KBM-7 (cell line): Measurements from ENCODE around the gene LRRC31.

ENCODE experiments used
- DNase-seq: peaks from one replicate; pipeline ENCODE4 v3.0.0-alpha.2; 2015
- in situ Hi-C: fragments of 300-500 bp; cut with MboI; formaldehyde crosslinking; loops from 2 replicates; pipeline ENCODE4 v1.14.3; 2020; ENCODE audit warnings: low sequenced_read_pairs, low pct_unique_long_range_greater_than_20kb, mixed read lengths

LRRC31 gene

DNA sequence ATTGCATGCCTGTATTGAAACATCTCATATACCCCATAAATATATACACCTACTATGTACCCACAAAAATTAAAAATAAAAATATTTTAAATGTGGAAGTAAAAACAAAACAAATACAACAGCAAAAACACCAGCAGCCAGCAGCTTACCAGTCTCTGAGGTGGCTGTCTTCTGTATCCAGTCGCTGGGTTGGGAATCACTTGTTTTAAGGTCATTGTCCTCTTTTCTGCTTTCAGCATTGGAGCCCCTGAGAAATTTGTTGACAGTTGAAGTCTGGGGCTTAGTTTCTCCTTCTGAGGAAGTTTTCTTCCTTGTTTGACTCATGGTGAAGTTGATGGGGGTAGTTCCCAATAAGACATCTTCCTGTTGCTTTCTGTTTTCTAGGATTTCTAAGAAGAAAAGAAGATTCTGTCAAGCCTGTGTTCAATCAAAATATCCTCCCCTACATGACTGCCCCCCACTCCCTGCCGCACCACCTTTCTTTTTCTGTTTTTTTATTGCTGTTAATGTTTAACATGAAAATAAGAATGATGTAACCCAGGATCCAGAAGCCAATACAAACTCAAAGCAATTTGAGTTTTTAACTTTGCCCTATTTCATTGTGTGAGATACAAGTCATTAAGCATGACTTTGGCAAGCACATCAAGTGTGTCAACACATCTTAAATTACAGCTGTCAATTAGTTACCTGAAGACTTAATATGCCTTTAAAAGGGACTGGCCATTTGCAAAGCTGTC lies at the start of gene LRRC31:
TSS of gene LRRC31 (minus strand) at position 452 of the 737 bp plus-strand sequence. CDS start at position 324, 128 bp downstream.
- no peak for DNase-seq
- in situ Hi-C loops, result no loop called here

DNA sequence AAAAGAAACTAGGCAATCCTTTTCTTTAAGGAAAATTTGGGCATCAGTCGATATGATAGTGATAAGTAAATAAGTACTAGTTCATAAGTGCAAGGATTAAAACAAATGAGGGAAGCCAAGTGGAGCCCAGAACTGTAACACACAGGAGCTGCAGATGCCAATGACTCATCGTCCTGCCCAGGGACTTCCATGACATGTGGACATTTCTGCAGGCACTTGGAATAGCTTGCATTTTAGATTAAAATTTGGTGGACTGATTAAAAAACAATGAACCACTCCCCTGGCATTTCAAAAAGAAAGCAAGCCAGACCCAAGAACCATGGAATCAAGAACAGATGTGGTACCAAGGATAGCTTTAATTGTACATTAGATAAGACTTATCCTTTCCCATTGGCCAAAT lies 44.6 kb upstream of the LRRC31 start:
- DNase-seq, result no peak
- in situ Hi-C loops, result no loop called here

- in situ Hi-C loops, result no loop called here
- no peak for DNase-seq
Measured at GRCh38 chr3:169913323-169913722, 43.6 kb upstream of the LRRC31 start.

GRCh38 chr3:169911272-169911671 lies 41.5 kb upstream of the LRRC31 start, which contains the start of gene SAMD7:
SAMD7 (plus strand) TSS chr3:169911572; CDS start chr3:169919499, 7,927 bp downstream.
- in situ Hi-C loops, result no loop called here
- DNase-seq, result no peak

GRCh38 chr3:169907944-169908343 lies 38.2 kb upstream of the LRRC31 start:
- in situ Hi-C loops, result no loop called here

GRCh38 chr3:169907476-169907875 lies 37.7 kb upstream of the LRRC31 start:
- no peak for DNase-seq
- in situ Hi-C loops, result no loop called here

More at GRCh38 chr3:169907944-169908343, 38.2 kb upstream of the LRRC31 start:
- no peak for DNase-seq

DNA sequence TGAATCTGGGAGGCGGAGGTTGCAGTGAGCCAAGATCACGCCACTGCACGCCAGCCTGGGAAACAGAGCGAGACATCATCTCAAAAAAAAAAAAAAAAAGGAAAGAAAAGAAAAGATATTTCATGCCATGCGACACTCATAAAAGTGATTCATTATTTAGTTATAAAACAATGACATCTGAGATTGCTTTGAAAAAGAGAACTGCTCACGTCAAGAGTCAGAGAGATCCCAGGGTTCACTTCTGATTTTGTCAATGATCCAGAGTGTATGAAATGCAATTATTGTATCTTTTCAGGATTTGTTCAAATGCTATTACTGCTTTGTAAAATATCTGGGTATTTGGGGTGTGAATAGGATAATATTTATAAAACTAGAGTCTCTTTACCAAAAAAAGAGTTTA lies 35.7 kb upstream of the LRRC31 start:
- no peak for DNase-seq
- in situ Hi-C loops, result no loop called here

DNA sequence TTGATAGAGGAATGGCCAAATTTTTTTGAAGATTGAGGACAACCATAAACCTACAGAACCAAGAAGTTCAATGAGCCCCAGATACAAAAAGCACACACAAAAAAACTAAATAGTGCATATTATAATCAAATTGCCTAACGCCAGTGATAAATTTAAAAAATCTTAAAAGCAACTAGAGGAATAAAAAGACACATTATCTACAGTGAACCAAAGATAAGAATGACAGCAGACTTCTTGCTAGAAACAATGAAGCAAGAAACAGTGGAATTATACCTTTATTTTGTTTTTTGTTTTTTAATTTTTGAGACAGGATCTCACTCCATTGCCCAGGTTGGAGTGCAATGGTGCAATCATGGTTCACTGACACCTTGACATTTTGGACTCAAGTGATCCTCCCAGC lies 31.7 kb upstream of the LRRC31 start:
- DNase-seq, result peak; percentile 7
- in situ Hi-C loops, result no loop called here

- in situ Hi-C loops, result no loop called here
- DNase-seq, result no peak
Measured at GRCh38 chr3:169897284-169897683, 27.5 kb upstream of the LRRC31 start.

DNA sequence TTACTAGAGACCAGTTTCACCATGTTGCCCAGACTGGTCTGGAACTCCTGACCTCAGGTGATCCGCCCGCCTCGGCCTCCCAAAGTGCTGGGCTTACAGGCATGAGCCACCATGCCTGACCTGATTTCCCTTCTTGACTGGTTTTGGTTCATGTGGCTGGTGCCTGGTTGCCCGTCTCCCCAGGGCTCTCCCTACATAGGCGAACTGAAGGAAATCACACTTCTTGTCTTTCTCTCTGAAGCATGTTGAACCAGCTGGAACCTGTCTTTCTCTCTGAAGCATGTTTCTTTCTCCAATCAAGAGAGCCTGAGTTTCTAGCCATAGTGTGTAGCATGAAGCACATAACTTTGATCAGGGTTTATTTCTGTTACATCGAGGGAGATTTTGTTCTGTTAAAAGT lies 25.3 kb upstream of the LRRC31 start:
- in situ Hi-C loops, result no loop called here

GRCh38 chr3:169894110-169894509 lies 24.4 kb upstream of the LRRC31 start:
- DNase-seq, result no peak
- in situ Hi-C loops, result no loop called here

More for the DNA sequence above, 25.3 kb upstream of the LRRC31 start:
- DNase-seq, result no peak

DNA sequence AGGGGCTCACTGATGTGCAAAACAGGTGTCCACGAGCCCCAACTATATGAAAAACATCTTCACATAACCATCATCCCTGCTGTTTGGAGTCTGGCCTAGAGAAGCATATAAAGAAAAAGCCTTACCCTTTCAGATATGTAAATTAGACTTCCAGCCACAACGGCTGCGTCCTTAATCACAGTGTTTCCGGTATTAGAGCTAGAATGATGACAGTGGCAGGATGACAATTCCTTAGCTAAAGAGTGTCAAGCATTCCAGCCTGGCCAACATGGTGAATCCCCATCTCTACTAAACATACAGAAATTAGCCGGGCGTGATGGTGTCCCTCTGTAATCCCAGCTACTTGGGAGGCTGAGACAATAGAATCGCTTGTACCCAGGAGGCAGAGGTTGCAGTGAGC lies 22.2 kb upstream of the LRRC31 start:
- in situ Hi-C loops, result no loop called here
- no peak for DNase-seq

DNA sequence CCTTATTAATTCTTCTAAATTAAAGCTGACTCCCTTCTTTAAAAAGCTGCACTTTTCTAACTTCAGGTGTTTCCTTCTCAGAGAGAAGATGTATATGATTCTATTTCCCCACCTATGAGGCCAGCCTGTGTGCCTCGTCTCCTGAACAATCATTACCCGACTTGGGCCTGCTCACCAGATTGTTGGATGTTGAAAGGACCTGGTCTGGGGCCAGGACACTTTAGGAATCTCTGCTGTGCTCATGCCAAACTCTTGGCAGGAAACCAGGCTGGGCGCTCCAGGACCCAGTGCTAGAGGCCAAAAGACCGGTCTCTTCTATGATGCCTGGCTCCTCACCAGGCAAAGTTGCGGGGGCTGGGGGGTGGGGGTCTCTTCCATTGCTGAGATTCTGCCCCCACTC lies 16.9 kb upstream of the LRRC31 start:
- in situ Hi-C loops, result no loop called here
- DNase-seq, result no peak

DNA sequence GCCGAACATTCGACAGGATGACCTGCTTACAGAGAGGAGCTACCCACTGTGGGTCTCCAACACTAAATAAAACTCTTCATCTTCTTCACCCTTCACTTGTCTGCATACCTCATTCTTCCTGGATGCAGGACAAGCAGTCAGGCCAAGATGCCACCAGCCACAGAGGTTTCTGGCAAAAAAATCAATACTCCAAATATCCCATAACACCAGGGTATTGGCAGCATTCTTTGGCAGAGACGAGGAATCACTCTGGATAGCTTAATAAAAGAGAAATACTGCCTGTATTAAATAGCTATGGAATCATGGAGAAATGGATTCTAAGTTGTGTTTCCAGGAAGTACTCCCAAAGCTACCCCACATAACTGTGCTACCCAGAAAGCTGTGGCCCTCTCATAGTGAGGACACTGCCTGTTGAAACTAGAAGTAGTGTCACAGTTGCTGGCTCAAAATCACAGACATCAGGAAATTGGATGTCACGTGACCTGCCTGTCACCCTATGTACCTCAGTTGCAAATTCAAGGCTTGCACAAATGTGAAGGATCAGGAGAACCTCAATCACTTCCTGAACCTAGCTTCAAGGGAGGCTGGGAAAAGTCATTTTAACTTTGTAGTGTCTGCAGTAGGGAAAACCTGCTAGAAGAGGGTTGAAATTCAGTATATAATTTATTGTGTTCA lies 11.0 kb upstream of the LRRC31 start:
- in situ Hi-C loops, result no loop called here
- no peak for DNase-seq

DNA sequence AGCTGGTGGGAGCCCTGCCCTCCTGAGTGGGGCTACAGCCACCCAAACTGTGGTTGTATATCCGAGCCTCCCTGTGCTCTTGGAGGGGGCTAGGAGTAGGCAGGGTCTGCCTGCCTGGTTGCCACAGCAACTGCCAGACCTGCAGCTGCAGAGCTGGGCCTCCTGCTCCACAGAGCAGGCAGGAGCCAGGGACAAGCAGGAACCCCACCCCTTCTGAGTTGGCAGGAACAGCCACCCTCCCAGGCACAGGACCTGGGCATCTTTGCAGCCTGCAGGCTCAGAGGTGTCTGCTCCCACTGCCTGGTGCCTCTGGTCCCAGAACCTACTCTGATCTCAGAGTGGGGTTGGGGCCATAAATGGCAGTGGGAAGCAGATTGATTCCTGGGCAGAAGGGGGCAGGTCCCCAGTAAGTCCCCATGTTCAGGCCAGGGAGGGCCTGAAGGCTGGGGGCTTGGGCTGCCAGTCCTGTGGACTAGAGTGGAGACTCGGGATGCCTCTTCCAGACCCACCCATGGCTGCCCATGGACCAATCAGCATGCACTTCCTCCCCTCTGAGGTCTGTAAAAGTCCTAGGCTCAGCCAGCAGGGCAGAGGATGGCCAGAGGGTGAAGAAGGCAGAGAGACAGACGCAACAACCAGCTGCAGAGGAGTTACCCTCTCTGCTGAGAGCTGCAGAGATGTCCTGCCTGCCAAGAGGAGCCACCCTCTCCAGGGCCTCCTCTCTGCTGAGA lies 10.3 kb upstream of the LRRC31 start:
- in situ Hi-C loops, result no loop called here
- no peak for DNase-seq

DNA sequence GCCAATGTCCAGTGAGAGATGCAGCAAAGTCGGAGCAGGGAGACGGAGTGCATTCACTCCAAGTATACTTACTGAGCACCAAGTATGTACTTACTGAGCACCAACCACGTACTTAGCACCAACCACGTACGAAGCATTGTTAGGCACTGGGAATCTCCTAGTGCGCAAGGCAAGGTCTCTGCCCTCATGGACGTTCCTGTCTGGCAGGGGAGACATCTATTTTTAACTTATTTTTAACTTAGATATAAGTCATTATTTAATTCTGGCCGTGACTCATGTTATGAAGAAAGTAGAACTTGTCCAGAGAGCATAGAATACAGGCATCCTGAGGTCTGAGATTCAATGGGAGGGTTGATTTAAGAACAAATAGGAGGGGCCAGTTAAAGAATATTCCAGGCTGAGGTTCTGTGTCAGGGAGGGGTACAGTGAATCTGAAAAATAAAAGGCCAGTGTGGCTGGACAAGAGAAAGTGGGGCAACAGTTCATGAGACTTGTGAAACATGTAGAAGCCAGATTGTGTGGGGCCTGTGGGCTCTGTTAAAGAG lies 9.3 kb upstream of the LRRC31 start:
- DNase-seq, result no peak
- in situ Hi-C loops, result no loop called here

GRCh38 chr3:169871129-169871886 lies 1.6 kb upstream of the LRRC31 start:
- in situ Hi-C loops, result no loop called here
- DNase-seq, result no peak

DNA sequence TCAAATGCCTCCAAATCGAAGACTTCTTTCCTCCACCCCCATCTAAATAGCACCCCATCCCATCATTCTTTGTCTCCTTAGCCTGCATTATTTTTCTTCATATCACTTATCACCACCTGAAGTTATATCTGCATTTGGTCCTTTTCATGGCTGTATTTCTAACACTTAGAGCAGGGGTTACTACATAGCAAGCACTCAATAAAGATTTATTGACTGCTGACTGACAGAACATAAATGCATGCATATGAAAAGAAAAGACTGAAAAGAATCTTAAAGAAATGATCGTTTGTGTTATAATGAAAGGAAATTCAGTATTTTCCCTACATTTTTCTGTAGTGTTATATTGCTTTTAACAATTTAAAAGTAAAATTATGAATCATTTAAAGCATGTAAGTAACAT lies 1.4 kb downstream of the LRRC31 start:
- DNase-seq, result no peak
- in situ Hi-C loops, result no loop called here

DNA sequence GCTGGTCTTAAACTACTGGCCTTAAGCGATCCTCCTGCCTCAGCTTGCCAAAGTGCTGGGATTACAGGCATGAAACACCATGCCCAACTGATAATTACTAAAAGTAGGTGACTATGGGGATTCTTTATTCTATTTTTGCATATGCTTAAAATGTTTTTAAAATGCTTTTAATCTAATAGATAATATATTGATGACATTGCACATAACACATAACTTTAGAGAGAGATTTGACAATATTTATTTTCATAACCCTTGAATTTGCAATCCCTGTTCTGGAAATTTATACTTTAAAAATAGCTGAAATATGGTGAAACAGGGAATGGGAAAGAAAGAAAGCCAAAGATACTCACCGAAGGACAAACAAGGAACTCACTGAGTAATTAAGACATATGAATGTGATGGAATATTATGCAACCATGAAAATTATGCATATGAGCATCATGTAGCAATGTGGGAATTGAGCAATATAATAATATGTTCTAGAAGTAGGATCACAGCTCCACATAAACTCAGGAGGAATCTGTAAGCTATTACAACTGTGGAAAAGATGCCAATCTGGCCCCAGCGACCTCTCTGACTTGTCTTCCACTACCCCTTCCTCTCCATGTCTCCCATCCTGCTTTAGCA lies 2.0 kb downstream of the LRRC31 start:
- DNase-seq, result no peak
- in situ Hi-C loops, result no loop called here
